Vagina (tissue), 2 donors: ENCODE results near the gene PRR29. TPM values are rescaled to one million over a fixed set of nuclear protein-coding genes. Genes with fewer than 3 reads are reported as not detected.

Experiments used
- DNase-seq, 2 donors: peaks; one replicate each; pipeline ENCODE4 v3.0.0-alpha.2; 2017; ENCODE audit errors: extremely low spot score in 2 of 2
- H3K27ac ChIP-seq: fragments of 200-600 bp; sonication (generic); one replicate; pipeline ENCODE4 v1.5.1; 2019
- H3K27me3 ChIP-seq: fragments of 200-600 bp; sonication (generic); one replicate; pipeline ENCODE4 v1.5.1; 2019
- H3K36me3 ChIP-seq, 2 donors: fragments of 200-600 bp; sonication (generic); one replicate each; pipeline ENCODE4 v1.5.1; 2017 to 2019
- H3K4me1 ChIP-seq: fragments of 200-600 bp; sonication (generic); one replicate; pipeline ENCODE4 v1.5.1; 2019
- H3K4me3 ChIP-seq, 2 donors: fragments of 200-600 bp; sonication (generic); 1 replicate in 1 of 2; 2 replicates in 1 of 2; pipeline ENCODE4 v1.5.1; 2016 to 2019
- H3K9me3 ChIP-seq: fragments of 200-600 bp; sonication (generic); one replicate; pipeline ENCODE4 v1.5.1; 2019
- POLR2A ChIP-seq, 2 donors: fragments of 450-650 bp; IDR thresholded peaks; one replicate each; pipeline ENCODE4 v1.6.1; 2017; ENCODE audit warnings: antibody characterized with exemption in 2 of 2, mild to moderate bottlenecking in 2 of 2, moderate library complexity in 2 of 2
- POLR2AphosphoS5 ChIP-seq, 2 donors: sonication (generic); formaldehyde crosslinking; IDR thresholded peaks; one replicate each; pipeline ENCODE4 v1.9.0; 2017; ENCODE audit warnings: antibody characterized with exemption in 2 of 2, mild to moderate bottlenecking in 2 of 2, low read depth in 1 of 2; ENCODE audit not compliant: insufficient read depth in 1 of 2
- intact Hi-C: fragments of 100-400 bp; cut with DNase I; formaldehyde crosslinking; loops from one replicate; pipeline ENCODE4 v1.15.1; 2023
- total RNA-seq: library from RNA; depleted of rRNA; stranded (reverse); fragments of >200 nt; gene quantifications from one replicate; pipeline ENCODE4 v1.2.3, GENCODE V29; 2016
- TF ChIP-seq, protein P1 (sequence below), 3 experiments: fragments of 450-650 bp in 2 of 3; fragments of 200-600 bp in 1 of 3; sonication (generic) in 1 of 3; IDR thresholded peaks; one replicate each; pipeline ENCODE4 v1.5.1; 2017 to 2019; ENCODE audit warnings: antibody characterized with exemption in 3 of 3, mild to moderate bottlenecking in 2 of 3, moderate library complexity in 2 of 3

PRR29 gene
- total RNA-seq, result not detected

DNA sequence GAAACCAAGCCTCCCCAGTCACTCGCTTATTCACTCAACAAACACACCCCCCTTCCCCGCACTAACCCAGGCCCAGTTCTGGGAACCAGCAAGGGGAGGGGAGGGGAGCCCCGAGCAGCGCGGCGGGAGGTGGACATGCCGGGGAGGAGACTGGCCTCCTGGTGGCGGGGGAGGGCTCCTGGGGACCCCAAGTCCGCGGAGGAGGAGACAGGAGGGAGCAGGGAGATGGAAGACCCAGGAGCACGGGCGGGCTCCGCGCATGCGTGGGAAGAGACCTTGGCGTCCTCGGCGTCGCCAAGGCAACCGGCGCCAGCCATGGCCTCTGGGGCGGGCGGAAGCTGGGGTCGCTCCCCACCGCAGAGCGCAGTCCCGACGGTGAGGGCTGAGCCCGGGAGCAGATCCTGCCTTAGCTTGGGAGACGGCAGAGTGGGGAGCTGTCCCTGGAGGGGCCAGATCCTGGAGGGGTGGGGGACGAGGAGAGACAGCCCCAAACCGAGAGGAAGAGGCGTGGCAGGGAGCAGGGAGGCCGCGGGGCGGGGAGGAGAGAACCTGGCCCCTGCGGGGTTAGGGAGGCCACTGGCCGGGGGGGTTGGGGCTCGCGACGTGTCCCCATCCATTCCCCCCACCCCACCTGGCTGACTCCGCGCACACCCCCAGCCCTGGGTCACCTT lies at the start of gene PRR29:
PRR29 (plus strand) TSS at position 302 of the 671 bp plus-strand sequence; CDS start at position 316, 14 bp downstream.
- H3K4me1 ChIP-seq, result peaks cover 26% of the 10 kb centered on the region
- no peaks in the 10 kb centered on the region for H3K27me3 ChIP-seq
- H3K27ac ChIP-seq, result peak within 1 kb of the TSS; percentile 29
- intact Hi-C loops, result no loop called here
- no peaks in the 10 kb centered on the region for H3K9me3 ChIP-seq
- H3K36me3 ChIP-seq, result no peaks in the 10 kb centered on the region
- peak within 1 kb of the TSS; percentile 54 to 64 for H3K4me3 ChIP-seq
- DNase-seq, result no peak
- no peak for TF ChIP-seq POLR2A (IDR thresholded peaks at IDR 0.05)
- TF ChIP-seq, protein P1, sequence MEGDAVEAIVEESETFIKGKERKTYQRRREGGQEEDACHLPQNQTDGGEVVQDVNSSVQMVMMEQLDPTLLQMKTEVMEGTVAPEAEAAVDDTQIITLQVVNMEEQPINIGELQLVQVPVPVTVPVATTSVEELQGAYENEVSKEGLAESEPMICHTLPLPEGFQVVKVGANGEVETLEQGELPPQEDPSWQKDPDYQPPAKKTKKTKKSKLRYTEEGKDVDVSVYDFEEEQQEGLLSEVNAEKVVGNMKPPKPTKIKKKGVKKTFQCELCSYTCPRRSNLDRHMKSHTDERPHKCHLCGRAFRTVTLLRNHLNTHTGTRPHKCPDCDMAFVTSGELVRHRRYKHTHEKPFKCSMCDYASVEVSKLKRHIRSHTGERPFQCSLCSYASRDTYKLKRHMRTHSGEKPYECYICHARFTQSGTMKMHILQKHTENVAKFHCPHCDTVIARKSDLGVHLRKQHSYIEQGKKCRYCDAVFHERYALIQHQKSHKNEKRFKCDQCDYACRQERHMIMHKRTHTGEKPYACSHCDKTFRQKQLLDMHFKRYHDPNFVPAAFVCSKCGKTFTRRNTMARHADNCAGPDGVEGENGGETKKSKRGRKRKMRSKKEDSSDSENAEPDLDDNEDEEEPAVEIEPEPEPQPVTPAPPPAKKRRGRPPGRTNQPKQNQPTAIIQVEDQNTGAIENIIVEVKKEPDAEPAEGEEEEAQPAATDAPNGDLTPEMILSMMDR (IDR thresholded peaks at IDR 0.05), result no peak
- no peak for TF ChIP-seq POLR2AphosphoS5 (IDR thresholded peaks at IDR 0.05; ENCODE audit: insufficient read depth in 1 of 2, low read depth in 1 of 2)

DNA sequence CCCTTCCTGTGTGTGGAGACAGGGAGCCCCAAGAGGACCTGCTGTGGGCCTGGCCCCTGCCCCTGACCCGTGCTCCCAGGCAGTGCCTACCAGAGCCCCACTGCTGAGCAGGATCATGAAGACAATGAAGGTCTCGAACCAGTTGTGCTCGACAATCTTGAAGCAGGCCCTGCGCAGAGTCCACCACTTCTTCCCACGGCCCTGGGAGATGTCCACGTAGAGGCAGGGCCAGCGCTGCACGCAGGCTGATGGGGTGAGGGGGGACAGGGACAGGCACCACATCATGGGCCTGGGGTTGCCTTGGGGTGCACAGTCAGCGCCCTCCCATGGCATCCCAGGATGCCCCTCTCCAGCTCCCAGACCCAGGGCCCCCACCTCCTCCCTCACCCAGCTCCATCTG lies 49.6 kb upstream of the PRR29 start:
- Histone ChIP-seq H3K9me3 (no peaks in the 10 kb centered on the region), H3K4me3 (no peak overlapping the region), H3K4me1 (no peaks in the 10 kb centered on the region), H3K27ac (no peak overlapping the region), H3K27me3 (no peaks in the 10 kb centered on the region), H3K36me3 (no peaks in the 10 kb centered on the region)
- intact Hi-C loops, result no loop called here
- no peak for DNase-seq
- TF ChIP-seq, protein P1 (IDR thresholded peaks at IDR 0.05), result no peak
- TF ChIP-seq POLR2A (IDR thresholded peaks at IDR 0.05) (no peak), POLR2AphosphoS5 (IDR thresholded peaks at IDR 0.05; ENCODE audit: insufficient read depth in 1 of 2, low read depth in 1 of 2) (no peak)

DNA sequence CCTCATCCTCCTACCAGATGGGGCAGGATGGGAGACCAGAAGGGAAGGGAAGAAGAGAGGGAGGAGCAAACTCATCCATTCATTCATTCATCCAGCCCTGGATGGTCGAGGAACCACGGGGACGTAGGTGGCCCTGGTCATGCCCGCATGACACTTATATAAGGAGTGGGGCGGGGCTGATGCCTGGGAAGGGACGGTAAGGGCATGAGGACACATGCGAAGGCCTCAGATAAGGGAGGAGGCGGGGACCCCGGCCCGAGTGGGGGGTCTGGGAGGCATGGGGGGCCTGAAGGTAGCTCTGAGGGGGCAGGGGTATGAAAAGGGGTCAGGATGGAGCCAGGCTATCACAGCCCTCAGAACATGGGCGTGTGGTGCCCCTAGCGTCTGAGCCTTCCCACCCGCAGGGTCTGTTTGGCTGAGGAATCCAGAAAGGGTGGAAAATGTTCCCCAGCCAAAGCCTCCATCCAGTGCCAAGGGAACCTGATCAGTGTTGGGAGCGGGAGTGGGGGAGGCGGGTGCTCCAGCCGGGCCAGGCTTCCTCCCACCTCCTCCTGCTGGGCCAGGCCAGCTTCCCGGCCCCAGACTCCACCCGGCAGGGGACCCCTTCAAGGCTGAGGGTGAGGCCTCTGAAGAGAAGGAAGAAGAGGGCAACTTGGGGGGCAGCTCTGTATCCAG lies 48.4 kb upstream of the PRR29 start:
- no peak overlapping the region for H3K27ac ChIP-seq
- no peak for TF ChIP-seq POLR2AphosphoS5 (IDR thresholded peaks at IDR 0.05; ENCODE audit: insufficient read depth in 1 of 2, low read depth in 1 of 2)
- TF ChIP-seq, protein P1 (IDR thresholded peaks at IDR 0.05), result no peak
- H3K4me3 ChIP-seq, result no peak overlapping the region
- H3K36me3 ChIP-seq, result no peaks in the 10 kb centered on the region
- intact Hi-C loops, result no loop called here
- no peaks in the 10 kb centered on the region for H3K27me3 ChIP-seq
- DNase-seq, result no peak
- no peaks in the 10 kb centered on the region for H3K4me1 ChIP-seq
- H3K9me3 ChIP-seq, result no peaks in the 10 kb centered on the region

- DNase-seq, result no peak
- no peaks in the 10 kb centered on the region for H3K4me1 ChIP-seq
- H3K4me3 ChIP-seq, result no peak overlapping the region
- no peak overlapping the region for H3K27ac ChIP-seq
- no peaks in the 10 kb centered on the region for H3K27me3 ChIP-seq
- H3K36me3 ChIP-seq, result no peaks in the 10 kb centered on the region
- TF ChIP-seq, protein P1 (IDR thresholded peaks at IDR 0.05), result no peak
- TF ChIP-seq POLR2A (IDR thresholded peaks at IDR 0.05), result no peak
- no peaks in the 10 kb centered on the region for H3K9me3 ChIP-seq
- intact Hi-C loops, result no loop called here
Observed at GRCh38 chr17:63950940-63951907, 46.9 kb upstream of the PRR29 start.
